GM19035 (cell line): ENCODE results near the gene BMAL1.

Experiments used
- ATAC-seq: cut with Tn5 transposase; IDR thresholded peaks from one replicate; pipeline ENCODE4 v1.9.1; 2021; ENCODE audit not compliant: unreplicated experiment

Gene BMAL1

GRCh38 chr11:13314676-13315394 lies 37.2 kb downstream of the BMAL1 start:
- ATAC-seq, result no peak

GRCh38 chr11:13315517-13316432 lies 38.2 kb downstream of the BMAL1 start:
- ATAC-seq, result no peak

- peak; percentile 39 for ATAC-seq
Measured at GRCh38 chr11:13316528-13316961, 39.0 kb downstream of the BMAL1 start.

GRCh38 chr11:13317293-13318080 lies 39.9 kb downstream of the BMAL1 start:
- ATAC-seq, result no peak

- ATAC-seq, result peak; percentile 86
Measured at GRCh38 chr11:13318498-13319295, 41.1 kb downstream of the BMAL1 start.

- ATAC-seq, result no peak
Measured at GRCh38 chr11:13320688-13321087, 43.1 kb downstream of the BMAL1 start.

- no peak for ATAC-seq
Measured at GRCh38 chr11:13321431-13321830, 43.8 kb downstream of the BMAL1 start.

GRCh38 chr11:13324141-13324540 lies 46.6 kb downstream of the BMAL1 start:
- no peak for ATAC-seq

GRCh38 chr11:13324709-13325108 lies 47.1 kb downstream of the BMAL1 start:
- no peak for ATAC-seq

GRCh38 chr11:13327421-13327820 lies 49.8 kb downstream of the BMAL1 start:
- no peak for ATAC-seq

GRCh38 chr11:13328286-13328685 lies 50.7 kb downstream of the BMAL1 start:
- no peak for ATAC-seq

GRCh38 chr11:13329670-13330356 lies 52.2 kb downstream of the BMAL1 start:
- ATAC-seq, result no peak

GRCh38 chr11:13332124-13332523 lies 54.5 kb downstream of the BMAL1 start:
- ATAC-seq, result no peak

GRCh38 chr11:13333456-13333957 lies 55.9 kb downstream of the BMAL1 start:
- ATAC-seq, result no peak

GRCh38 chr11:13334034-13334786 lies 56.6 kb downstream of the BMAL1 start:
- no peak for ATAC-seq

- ATAC-seq, result peak; percentile 55
Measured at GRCh38 chr11:13335319-13335718, 57.7 kb downstream of the BMAL1 start.

- no peak for ATAC-seq
Measured at GRCh38 chr11:13336246-13336878, 58.8 kb downstream of the BMAL1 start.

GRCh38 chr11:13338019-13338426 lies 60.4 kb downstream of the BMAL1 start:
- ATAC-seq, result no peak
